Measurements from ENCODE around the gene AK1. TPM values are rescaled to one million over a fixed set of nuclear protein-coding genes. Genes with fewer than 3 reads are reported as not detected.

The AK1 gene
- total RNA-seq, 1 experiment from 2014 or later: 31.6 TPM

- H3K9me3 Mint-ChIP-seq: no peaks in the 10 kb centered on the region
- no peak overlapping the region for H4K8ac ChIP-seq (replicated peaks; ENCODE audit: insufficient read length, low read depth, low read length)
- no CpG with 5 or more reads among the region's 35 CpGs for WGBS (ENCODE audit: extremely low coverage, insufficient read length, low lambda C conversion rate)
- no peak overlapping the region for H3K27ac ChIP-seq (ENCODE audit: insufficient read length, low read depth, low read length)
- no peak overlapping the region for H3K9ac ChIP-seq (ENCODE audit: extremely low read depth, insufficient read length, low read length)
- no peak overlapping the region for H3K4me2 ChIP-seq (ENCODE audit: insufficient read depth, insufficient read length, low read length)
- no peak overlapping the region for H3K18ac ChIP-seq (ENCODE audit: insufficient read length, low read depth, low read length)
- no peak overlapping the region for H2BK5ac ChIP-seq (ENCODE audit: insufficient read length, low read length)
- H3K27me3 ChIP-seq (ENCODE audit: insufficient read depth, low read length): no peaks in the 10 kb centered on the region
- H2BK15ac ChIP-seq (ENCODE audit: low read depth, low read length): no peak overlapping the region
- DNase-seq: no peak
- H3K27me3 Mint-ChIP-seq (ENCODE audit: low read depth): no peaks in the 10 kb centered on the region
- no peak overlapping the region for H2BK12ac ChIP-seq (ENCODE audit: insufficient read length, low read depth, low read length)
- no peak overlapping the region for H4K5ac ChIP-seq (ENCODE audit: insufficient read length, low read depth, low read length)
- H3K4me1 Mint-ChIP-seq: peaks cover 17 to 27% of the 10 kb centered on the region in 2 experiments
- no peak overlapping the region; a peak in 1 of 7 replicates for H3K27ac Mint-ChIP-seq
- peaks cover 9 to 12% (median 9%) of the 10 kb centered on the region in 3 experiments; a peak in 6 of 7 replicates for H3K36me3 Mint-ChIP-seq (ENCODE audit: insufficient read depth in 1 of 3, low read depth in 3 of 3)
- no peak overlapping the region for H3K56ac ChIP-seq (ENCODE audit: insufficient read length, low read depth, low read length)
- no peaks in the 10 kb centered on the region for H3K23me2 ChIP-seq (ENCODE audit: insufficient read length, low read depth, low read length, poor library complexity, severe bottlenecking)
- no peak overlapping the region for H4K91ac ChIP-seq (ENCODE audit: insufficient read length, low read depth, low read length)
- H3K4ac ChIP-seq (ENCODE audit: low read depth, low read length): no peak overlapping the region
- H3K4me1 ChIP-seq (ENCODE audit: insufficient read depth, low read length): peaks cover 5% of the 10 kb centered on the region; the same call in 1 of the 2 replicates
- H3K14ac ChIP-seq (ENCODE audit: insufficient read depth, low read length): no peak overlapping the region; the same call in 1 of the 2 replicates
- H4K20me1 ChIP-seq (ENCODE audit: control insufficient read depth, insufficient read depth, insufficient read length): no peaks in the 10 kb centered on the region
- H3K4me3 Mint-ChIP-seq: no peak overlapping the region
- H3K79me2 ChIP-seq (ENCODE audit: insufficient read depth, low read length): no peaks in the 10 kb centered on the region
- no peak overlapping the region for H3K23ac ChIP-seq (ENCODE audit: insufficient read length, low read depth, low read length)
- no peak overlapping the region for H2AFZ ChIP-seq (ENCODE audit: low read length)
- no peak for TF ChIP-seq CTCF (conservative IDR thresholded peaks at IDR 0.05)
- no peaks in the 10 kb centered on the region for H3K79me1 ChIP-seq (ENCODE audit: insufficient read depth, low read depth, low read length, poor library complexity, severe bottlenecking)
- no peak overlapping the region for H2BK20ac ChIP-seq (ENCODE audit: low read depth, low read length, poor library complexity, severe bottlenecking)
- no peaks in the 10 kb centered on the region for H3K9me3 ChIP-seq (ENCODE audit: control insufficient read depth, low read depth, low read length)
- no peak overlapping the region for H3T11ph ChIP-seq (ENCODE audit: low read length)
- H2BK120ac ChIP-seq (ENCODE audit: low read depth, low read length, poor library complexity, severe bottlenecking): no peak overlapping the region
- no peak overlapping the region for H2AK5ac ChIP-seq (ENCODE audit: insufficient read length, low read length)
Observed at GRCh38 chr9:127907867-127908659, 30.6 kb upstream of the AK1 start.

All from H9 (cell line).